HUES64 (cell line): ENCODE results near the gene CDYL2.
"Not testable (repeated sequence)": the region's sequence is repeated elsewhere in the genome, so short reads cannot be mapped to it uniquely, and the experiment has no call there.

Source experiments
- H3K27ac ChIP-seq: 2 replicates; pipeline ENCODE4 v1.7.0; 2013; ENCODE audit warnings: low read depth, low read length, inconsistent platforms
- H3K27me3 ChIP-seq: 2 replicates; pipeline ENCODE4 v1.6.1; 2013; ENCODE audit warnings: mild to moderate bottlenecking, low read length; ENCODE audit not compliant: insufficient read depth
- H3K36me3 ChIP-seq: 2 replicates; pipeline ENCODE4 v1.6.1; 2013; ENCODE audit warnings: mild to moderate bottlenecking, low read length; ENCODE audit not compliant: insufficient read depth
- H3K4me1 ChIP-seq: 2 replicates; pipeline ENCODE4 v1.6.1; 2013; ENCODE audit warnings: mild to moderate bottlenecking, low read length, moderate library complexity; ENCODE audit not compliant: insufficient read depth
- H3K4me3 ChIP-seq: 2 replicates; pipeline ENCODE4 v1.5.1; 2013; ENCODE audit warnings: mild to moderate bottlenecking, low read length, moderate library complexity
- H3K9ac ChIP-seq: 2 replicates; pipeline ENCODE4 v1.6.1; 2013; ENCODE audit warnings: mild to moderate bottlenecking, low read depth, low read length
- H3K9me3 ChIP-seq: 2 replicates; pipeline ENCODE4 v1.6.1; 2013; ENCODE audit warnings: low read depth, low read length; ENCODE audit not compliant: insufficient read depth
- WGBS: fragments of 150-250, 120-280 bp; methylation state at CpG from one replicate; pipeline ENCODE4 v1.1.7; 2013; ENCODE audit warnings: missing lambda C conversion rate; 5-methylcytosine and 5-hydroxymethylcytosine counted together

The CDYL2 gene

DNA sequence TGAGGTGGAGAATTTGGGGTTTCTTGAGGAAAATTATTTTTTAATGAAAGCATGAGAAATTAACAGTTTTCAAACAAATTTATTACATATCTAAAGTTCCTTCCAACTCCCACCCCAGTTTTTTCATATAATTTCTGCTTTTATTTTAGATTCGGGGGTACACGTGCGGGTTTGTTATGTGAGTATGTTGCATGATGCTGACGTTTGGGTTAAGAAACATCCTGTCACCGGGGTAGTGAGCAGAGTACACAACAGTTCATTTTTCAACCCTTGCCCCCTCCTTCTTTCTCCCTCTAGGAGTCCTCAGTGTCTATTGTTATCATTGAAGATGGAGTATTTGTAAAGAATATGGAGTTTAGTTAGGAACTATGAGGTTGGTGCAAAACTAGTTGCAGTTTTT lies 31.8 kb upstream of the CDYL2 start:
- peaks cover 4% of the 10 kb centered on the region; the same call in 1 of the 2 replicates for H3K9me3 ChIP-seq
- no peaks in the 10 kb centered on the region for H3K27me3 ChIP-seq
- H3K9ac ChIP-seq = no peak overlapping the region
- H3K4me1 ChIP-seq = peaks cover 7% of the 10 kb centered on the region; the same call in 1 of the 2 replicates
- H3K36me3 ChIP-seq = no peaks in the 10 kb centered on the region
- H3K27ac ChIP-seq = no peak overlapping the region
- 95% methylated on average over 4 of the region's 5 CpGs for WGBS
- H3K4me3 ChIP-seq = no peak overlapping the region

DNA sequence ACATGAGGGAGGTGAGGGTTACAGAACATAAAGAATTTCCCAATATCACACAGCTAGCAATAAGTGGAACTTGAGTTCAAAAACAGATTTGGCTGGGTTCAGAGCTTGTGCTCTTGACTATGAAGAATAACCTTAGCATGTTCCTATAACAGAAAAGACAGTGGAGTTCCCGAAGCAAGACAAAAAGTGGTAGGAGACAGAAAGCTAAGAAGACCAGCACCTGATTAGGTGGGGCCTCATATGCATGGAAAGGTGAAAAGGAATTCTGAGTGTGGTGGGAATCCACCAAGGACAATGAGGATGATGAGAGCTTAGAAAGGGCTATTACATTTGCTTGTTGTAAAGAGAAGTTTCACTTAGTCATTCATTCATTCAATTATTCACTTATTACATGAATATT lies 26.6 kb upstream of the CDYL2 start:
- no peak overlapping the region for H3K4me3 ChIP-seq
- no peaks in the 10 kb centered on the region for H3K9me3 ChIP-seq
- H3K27me3 ChIP-seq = peaks cover 6% of the 10 kb centered on the region; the same call in 1 of the 2 replicates
- H3K27ac ChIP-seq = no peak overlapping the region
- no peaks in the 10 kb centered on the region for H3K36me3 ChIP-seq
- WGBS = 96% methylated on average over 1 of the region's 1 CpG
- H3K9ac ChIP-seq = no peak overlapping the region
- H3K4me1 ChIP-seq = no peaks in the 10 kb centered on the region

GRCh38 chr16:80828495-80828894 lies 24.1 kb upstream of the CDYL2 start:
- H3K27me3 ChIP-seq = peaks cover 6% of the 10 kb centered on the region; the same call in 1 of the 2 replicates
- 80% methylated on average over 4 of the region's 4 CpGs for WGBS
- H3K27ac ChIP-seq = no peak overlapping the region
- H3K9ac ChIP-seq = no peak overlapping the region
- H3K36me3 ChIP-seq = no peaks in the 10 kb centered on the region
- no peaks in the 10 kb centered on the region for H3K9me3 ChIP-seq
- H3K4me3 ChIP-seq = no peak overlapping the region
- no peaks in the 10 kb centered on the region for H3K4me1 ChIP-seq

DNA sequence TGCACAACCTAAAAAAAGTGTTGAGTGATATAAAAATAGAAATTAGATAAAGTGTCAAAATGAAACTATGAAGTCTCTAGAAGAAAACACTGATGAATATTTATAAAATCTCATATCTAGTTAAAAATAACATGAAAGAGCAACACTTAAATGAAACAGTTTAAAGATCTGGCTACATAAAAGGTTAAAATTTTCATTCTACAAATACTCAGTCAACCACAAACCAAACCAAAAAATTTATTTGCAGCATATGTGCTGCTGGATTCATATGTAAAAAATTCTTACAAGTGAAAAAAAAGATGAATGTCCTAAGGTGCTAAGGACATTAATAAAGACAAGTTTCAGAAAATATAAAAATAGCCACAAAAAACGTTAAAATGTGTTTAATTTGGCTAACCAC lies 22.6 kb upstream of the CDYL2 start:
- no peaks in the 10 kb centered on the region for H3K36me3 ChIP-seq
- no peak overlapping the region for H3K4me3 ChIP-seq
- H3K27me3 ChIP-seq = peaks cover 6% of the 10 kb centered on the region; the same call in 1 of the 2 replicates
- no peaks in the 10 kb centered on the region for H3K9me3 ChIP-seq
- WGBS = no CpG with 5 or more reads among the region's 1 CpG
- H3K9ac ChIP-seq = no peak overlapping the region
- no peak overlapping the region for H3K27ac ChIP-seq
- no peaks in the 10 kb centered on the region for H3K4me1 ChIP-seq

GRCh38 chr16:80825365-80825758 lies 21.0 kb upstream of the CDYL2 start:
- Histone ChIP-seq H3K9ac (no peak overlapping the region), H3K27me3 (peaks cover 5% of the 10 kb centered on the region; the same call in 1 of the 2 replicates), H3K4me3 (no peak overlapping the region), H3K27ac (no peak overlapping the region), H3K4me1 (no peaks in the 10 kb centered on the region), H3K36me3 (no peaks in the 10 kb centered on the region), H3K9me3 (no peaks in the 10 kb centered on the region)
- no CpG with 5 or more reads among the region's 1 CpG for WGBS

DNA sequence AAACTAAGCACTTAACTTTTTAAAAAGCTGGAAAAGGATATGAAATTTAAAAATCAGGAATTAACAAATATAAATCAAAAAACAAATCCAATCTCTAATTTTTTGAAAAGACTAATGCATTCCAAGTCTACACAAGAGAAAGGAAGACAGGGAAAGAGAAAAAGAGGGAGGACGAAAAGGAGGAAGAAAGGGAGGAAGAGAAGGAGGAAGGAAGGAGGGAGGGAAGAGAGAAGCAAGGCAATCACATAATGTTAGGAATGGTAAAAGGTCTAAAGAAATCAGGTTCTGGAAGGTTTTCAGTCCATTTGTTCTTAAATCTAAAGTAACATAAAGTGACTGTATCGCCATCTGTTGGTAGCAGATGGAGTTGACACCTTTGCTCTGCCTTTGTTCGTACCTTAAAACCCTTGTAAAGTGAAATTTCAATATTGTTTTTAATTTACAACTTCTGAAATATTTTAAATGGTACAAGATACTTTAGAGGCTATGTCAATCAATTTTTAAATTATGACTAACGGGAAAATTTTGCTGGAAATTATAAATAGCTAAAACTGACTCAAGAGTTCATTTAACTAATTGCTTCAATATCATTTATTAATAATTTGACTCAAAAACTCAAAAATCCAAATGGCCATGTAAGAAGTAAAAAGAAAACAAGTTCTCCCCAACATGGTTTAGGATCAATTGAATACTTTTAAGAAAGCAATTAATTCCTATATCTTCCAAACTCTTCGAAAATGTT lies 20.4 kb upstream of the CDYL2 start:
- Histone ChIP-seq H3K9ac (no peak overlapping the region), H3K27me3 (0 out of 2 replicates have a peak, but pooled peaks cover 1% of the 10 kb centered on the region), H3K36me3 (no peaks in the 10 kb centered on the region), H3K4me3 (no peak overlapping the region), H3K27ac (no peak overlapping the region), H3K4me1 (no peaks in the 10 kb centered on the region), H3K9me3 (no peaks in the 10 kb centered on the region)
- WGBS = 5% methylated on average over 2 of the region's 5 CpGs

DNA sequence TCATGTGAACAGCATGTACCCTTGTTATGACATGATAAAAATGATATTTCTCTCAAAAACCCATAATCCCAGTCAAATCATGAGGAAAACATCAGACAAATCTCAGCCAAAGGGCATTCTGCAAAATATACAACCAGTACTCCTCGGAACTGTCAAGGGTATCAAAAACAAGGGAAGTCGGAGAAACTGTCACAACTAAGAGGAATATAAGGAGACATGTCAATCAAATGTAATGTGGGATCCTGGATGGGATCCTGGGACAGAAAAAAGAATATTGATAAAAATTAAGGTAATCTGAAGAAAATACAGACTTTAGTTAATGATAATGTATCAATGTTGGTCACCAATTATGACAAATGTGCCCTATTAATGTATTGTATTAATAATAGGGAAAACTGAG lies 15.6 kb upstream of the CDYL2 start:
- Histone ChIP-seq H3K9me3 (no peaks in the 10 kb centered on the region), H3K27ac (no peak overlapping the region), H3K36me3 (no peaks in the 10 kb centered on the region), H3K4me3 (no peak overlapping the region), H3K9ac (no peak overlapping the region), H3K4me1 (no peaks in the 10 kb centered on the region), H3K27me3 (no peaks in the 10 kb centered on the region)
- WGBS = 92% methylated on average over 2 of the region's 2 CpGs

DNA sequence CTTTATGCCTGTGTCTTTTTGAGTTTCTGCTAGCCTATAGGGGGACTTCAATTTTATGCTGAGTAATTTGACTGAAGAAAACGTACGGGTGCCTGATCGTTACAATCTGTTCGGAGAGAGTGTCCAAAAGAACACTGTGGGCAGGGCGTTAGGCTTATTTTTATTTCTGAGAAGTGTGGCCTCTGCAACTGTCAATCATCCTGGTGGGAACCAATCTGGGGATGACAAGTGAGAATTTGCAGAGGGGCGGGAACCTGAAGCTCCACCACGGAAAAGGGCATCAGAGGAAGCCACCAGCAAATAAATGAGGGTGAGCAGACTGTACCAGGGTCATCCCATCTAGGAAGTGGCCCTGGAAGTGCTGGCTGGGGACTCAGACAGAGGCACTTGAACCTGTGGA lies 12.0 kb upstream of the CDYL2 start:
- no peak overlapping the region for H3K27ac ChIP-seq
- no peaks in the 10 kb centered on the region for H3K9me3 ChIP-seq
- H3K36me3 ChIP-seq = no peaks in the 10 kb centered on the region
- 78% methylated on average over 7 of the region's 7 CpGs for WGBS
- peaks cover 4% of the 10 kb centered on the region; the same call in 1 of the 2 replicates for H3K27me3 ChIP-seq
- no peak overlapping the region for H3K4me3 ChIP-seq
- no peaks in the 10 kb centered on the region for H3K4me1 ChIP-seq
- no peak overlapping the region for H3K9ac ChIP-seq

DNA sequence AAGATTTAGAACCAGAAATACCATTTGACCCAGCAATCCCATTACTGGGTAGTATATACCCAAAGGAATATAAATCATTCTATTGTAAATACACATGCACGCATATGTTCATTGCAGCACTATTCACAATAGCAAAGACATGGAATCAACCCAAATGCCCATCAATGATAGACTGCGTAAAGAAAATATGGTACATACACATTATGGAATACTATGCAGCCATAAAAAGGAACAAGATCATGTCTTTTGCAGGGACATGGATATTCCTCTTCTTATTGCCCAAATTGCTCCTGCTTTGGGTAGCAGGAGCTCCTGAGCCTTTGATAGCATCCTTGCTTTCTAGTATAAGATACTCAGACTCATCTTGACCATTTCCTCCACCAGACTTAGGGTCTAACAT lies 10.9 kb upstream of the CDYL2 start:
- not testable (repeated sequence) for H3K4me3 ChIP-seq, H3K9ac ChIP-seq, H3K36me3 ChIP-seq, H3K9me3 ChIP-seq, H3K4me1 ChIP-seq, H3K27ac ChIP-seq, H3K27me3 ChIP-seq
- 100% methylated on average over 2 of the region's 2 CpGs for WGBS

DNA sequence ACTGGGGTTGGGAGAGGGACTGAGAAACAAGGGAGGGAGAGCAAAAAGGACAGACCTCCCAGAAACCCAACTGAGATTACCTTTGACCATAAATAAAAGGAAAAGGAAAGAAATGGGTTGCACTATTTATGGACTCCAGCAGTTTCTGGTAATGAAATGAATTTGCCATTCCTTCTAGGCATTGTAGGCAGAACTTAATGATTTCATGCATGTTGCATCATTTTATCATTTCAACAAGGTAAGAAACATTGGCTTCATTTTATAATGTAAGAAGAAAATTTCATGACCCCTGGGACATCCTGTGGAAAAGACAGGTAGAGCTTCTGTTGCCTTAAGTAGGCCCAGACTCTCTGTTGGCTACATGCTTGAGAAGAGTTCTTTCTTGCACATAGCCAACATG lies 8.2 kb upstream of the CDYL2 start:
- Histone ChIP-seq H3K4me3 (no peak overlapping the region), H3K27ac (no peak overlapping the region), H3K9ac (no peak overlapping the region), H3K4me1 (no peaks in the 10 kb centered on the region), H3K9me3 (no peaks in the 10 kb centered on the region), H3K27me3 (peaks cover 14% of the 10 kb centered on the region), H3K36me3 (no peaks in the 10 kb centered on the region)

- Histone ChIP-seq H3K4me3 (no peak overlapping the region), H3K27ac (no peak overlapping the region), H3K9me3 (no peaks in the 10 kb centered on the region), H3K4me1 (no peaks in the 10 kb centered on the region), H3K27me3 (peaks cover 42% of the 10 kb centered on the region), H3K9ac (no peak overlapping the region), H3K36me3 (no peaks in the 10 kb centered on the region)
- WGBS = 91% methylated on average over 2 of the region's 2 CpGs
Observed at GRCh38 chr16:80809366-80809765, 5.0 kb upstream of the CDYL2 start.

GRCh38 chr16:80807906-80808305 lies 3.5 kb upstream of the CDYL2 start:
- no peaks in the 10 kb centered on the region for H3K4me1 ChIP-seq
- H3K9me3 ChIP-seq = no peaks in the 10 kb centered on the region
- peaks cover 40% of the 10 kb centered on the region for H3K27me3 ChIP-seq
- no peak overlapping the region for H3K9ac ChIP-seq
- no peak overlapping the region for H3K4me3 ChIP-seq
- WGBS = 95% methylated on average over 3 of the region's 3 CpGs
- H3K27ac ChIP-seq = no peak overlapping the region
- no peaks in the 10 kb centered on the region for H3K36me3 ChIP-seq
